ENCODE measurements around the gene ERRFI1.

ERRFI1 gene

DNA sequence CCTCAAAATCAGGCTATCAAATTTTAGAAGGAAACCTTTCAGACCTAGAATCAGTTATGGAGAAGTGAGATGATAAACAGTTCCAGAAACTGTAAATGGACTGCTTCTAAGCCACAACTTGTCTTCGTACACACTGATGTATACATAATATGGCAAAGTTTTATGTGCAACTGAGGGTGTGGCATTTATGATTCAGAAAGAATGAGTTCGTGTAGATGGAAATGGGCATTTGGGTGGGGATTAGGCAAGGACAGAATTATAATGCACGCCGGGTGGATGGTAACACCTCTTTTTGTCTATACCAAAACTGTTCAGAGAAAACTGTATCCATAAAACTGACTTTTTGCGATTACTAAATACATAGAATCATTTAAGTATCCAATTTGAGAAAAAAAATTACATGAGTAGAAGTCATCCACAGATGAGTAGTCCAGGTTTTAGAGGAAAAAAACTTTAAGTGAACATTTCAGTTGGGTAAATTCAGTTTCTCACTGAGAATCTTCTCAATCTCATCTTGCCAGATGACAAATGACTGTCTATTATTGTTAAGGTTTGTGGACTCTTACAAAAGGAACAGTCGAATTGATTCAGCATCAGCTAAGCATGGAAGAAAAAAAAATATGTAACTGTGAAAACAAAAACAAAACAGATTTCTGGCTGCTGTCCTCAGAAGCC is 22.5 kb downstream of the ERRFI1 start:
- DNase-seq (ENCODE audit: low spot score): no peak

DNA sequence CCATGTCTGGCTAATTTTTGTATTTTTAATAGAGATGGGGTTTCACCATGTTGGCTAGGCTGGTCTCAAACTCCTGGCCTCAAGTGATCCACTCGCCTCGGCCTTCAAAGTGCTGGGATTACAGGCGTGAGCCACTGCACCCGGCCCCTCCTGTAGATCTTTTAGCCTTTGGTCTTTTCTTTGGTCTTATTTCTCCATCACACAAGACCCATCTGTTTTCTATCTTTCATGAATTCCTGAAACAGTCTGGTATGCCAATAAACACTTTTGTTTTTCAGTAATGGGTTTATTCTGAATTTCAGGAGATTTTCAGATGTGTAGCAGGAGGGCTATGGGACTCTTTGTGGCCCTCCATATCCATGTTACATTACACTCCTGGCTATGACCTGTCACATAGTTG is 23.2 kb downstream of the ERRFI1 start:
- DNase-seq (ENCODE audit: low spot score): no peak

DNA sequence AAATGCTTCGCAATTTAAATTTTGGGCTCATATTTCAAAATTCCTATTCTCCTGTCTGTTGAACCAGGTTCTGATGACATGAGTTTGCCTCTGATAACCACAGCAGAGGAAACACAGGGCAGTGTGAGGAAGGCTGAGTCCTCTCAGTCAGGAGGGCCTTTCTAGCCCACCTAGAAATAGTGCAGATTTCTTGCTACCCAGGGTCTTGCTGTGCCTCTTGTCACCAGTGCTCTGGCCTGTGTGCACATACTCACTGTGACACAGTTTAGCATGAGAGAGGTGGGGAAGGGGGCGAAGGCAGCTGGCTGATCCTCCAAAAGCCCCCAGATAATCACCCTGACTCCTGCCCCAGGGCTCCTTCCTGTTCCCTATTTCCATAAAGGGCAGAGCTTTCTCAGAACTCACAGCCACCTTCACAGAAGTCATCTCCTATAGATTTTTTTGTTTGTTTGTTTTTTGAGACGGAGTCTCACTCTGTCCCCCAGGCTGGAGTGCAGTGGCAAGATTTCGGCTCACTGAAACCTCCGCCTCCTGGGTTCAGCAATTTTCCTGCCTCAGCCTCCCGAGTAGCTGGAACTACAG is 23.7 kb downstream of the ERRFI1 start:
- DNase-seq (ENCODE audit: low spot score): no peak

DNA sequence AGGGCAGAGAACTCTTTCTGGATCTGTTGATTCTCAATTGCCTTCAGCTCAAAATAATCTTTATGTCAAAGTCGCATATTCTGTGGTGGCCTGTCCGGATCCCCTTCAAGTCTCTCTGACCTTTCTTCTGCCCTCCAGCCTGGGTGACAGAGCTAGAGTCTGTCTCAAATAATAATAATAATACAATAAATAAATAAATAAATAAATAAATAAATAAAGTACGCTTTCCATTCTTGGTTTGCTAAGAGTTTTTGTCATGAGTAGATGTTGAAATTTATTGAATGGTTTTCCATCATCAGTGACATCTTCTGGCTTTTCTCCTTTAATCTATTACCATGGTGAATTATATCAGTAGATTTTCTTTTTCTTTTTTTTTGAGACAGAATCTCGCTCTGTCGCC is 30.7 kb downstream of the ERRFI1 start:
- DNase-seq (ENCODE audit: low spot score): no peak

DNA sequence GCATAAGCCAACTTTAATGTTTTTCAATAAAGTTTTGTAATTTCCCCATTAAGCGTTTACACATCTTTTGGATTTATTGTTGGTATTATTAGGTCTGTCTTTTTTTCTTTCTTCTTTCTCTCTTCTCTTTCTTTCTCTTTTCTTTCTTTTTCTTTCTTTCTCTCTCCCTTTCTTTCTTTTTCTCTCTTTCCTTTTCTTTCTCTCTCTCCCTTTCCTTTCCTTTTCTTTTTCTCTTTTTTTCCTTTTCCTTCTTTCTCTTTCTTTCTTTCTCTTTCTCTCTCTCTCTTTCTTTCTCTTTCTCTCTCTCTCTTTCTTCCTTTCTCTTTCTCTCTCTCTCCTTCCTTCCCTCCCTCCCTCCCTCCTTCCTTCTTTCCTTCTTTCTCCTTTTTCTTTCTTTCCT is 31.3 kb downstream of the ERRFI1 start:
- no peak for DNase-seq (ENCODE audit: low spot score)

DNA sequence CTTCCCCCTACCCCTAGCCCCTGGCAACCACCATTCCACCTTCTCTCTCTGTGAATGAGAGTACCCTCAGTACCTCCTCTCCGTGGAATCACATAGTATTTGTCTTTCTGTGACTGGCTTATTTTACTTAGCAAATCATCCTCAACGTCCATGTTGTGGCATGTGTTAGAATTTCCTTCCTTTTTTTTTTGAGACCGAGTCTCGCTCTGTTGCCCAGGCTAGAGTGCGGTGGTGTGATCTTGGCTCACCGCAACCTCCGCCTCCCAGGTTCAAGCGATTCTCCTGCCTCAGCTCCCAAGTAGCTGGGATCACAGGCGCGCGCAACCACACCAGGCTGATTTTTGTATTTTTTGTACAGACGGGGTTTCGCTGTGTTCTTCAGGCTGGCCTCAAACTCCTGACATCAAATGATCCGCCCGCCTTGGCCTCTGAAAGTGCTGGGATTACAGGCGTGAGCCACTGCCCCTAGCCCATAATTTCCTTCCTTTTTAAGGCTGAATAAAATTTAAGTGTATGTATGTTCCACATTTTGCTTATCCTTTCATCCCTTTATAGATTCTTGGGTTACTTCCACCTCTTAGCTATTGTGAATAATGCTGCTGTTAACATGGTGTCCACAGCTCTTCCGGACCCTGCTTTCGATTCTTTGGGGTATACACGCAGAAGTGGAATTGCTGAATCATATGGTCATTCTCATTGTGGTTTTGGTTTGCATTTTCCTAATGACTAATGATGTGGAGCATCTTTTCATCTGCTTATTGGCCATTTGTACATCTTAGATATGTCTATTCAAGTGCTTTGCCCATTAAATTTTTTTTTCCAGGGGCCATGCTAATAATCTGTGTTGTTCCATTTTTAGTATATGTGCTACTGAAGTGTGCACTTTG is 32.3 kb downstream of the ERRFI1 start:
- no peak for DNase-seq (ENCODE audit: low spot score)

DNA sequence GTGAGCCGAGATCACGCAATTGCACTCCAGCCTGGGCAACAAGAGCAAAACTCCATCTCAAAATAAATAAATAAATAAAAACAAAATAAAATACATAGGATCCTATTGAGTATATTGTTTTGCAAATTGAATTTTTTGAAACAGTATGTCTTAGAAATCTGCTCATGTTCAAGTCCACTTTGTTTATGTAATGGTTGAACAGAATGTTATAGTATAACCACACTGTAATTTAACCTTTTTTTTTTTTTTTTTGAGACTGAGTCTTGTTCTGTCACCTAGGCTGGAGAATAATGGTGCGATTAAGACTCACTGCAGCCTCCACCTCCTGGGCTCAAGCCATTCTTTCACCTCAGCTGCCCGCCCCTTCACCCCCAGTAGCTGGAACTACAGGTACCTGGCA is 33.2 kb downstream of the ERRFI1 start:
- no peak for DNase-seq (ENCODE audit: low spot score)

DNA sequence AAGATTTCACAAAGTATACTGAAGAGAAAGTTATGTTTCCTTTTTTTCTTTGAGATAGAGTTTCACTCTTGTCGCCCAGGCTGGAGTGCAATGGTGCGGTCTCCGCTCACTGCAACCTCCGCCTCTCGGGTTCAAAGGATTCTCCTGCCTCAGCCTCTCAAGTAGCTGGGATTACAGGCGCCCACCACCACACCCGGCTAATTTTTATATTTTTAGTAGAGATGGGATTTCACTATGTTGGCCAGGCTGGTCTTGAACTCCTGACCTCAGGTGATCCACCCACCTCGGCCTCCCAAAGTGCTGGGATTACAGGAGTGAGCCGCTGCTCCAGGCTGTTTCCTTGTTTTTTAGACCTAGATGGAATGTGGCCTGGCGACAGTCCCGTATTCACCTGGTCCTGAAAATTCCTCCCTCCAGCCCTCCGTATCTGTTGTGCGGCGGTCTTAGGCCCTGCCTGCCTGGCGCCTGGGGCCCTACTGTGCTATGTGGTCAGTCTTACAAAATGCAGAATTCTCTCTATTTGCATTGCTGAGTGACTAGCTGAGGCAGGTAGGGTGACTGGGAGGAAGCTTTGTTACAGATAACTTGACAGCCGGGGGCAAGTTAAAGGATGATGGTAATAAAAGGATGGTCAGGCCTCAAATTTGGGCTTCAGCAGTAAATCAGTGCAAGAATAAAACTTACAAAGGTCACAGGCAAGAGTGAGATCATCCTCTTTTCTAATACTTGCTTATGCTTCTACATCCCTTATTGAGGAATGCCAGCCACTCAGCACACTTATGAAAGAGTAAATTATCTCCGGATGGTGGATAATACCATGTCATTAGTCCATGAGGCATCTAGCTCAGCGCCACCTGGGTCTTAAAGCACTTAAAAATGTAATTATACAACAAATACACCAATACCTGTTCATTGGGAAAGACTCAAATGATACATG is 34.3 kb downstream of the ERRFI1 start:
- no peak for DNase-seq (ENCODE audit: low spot score)

DNA sequence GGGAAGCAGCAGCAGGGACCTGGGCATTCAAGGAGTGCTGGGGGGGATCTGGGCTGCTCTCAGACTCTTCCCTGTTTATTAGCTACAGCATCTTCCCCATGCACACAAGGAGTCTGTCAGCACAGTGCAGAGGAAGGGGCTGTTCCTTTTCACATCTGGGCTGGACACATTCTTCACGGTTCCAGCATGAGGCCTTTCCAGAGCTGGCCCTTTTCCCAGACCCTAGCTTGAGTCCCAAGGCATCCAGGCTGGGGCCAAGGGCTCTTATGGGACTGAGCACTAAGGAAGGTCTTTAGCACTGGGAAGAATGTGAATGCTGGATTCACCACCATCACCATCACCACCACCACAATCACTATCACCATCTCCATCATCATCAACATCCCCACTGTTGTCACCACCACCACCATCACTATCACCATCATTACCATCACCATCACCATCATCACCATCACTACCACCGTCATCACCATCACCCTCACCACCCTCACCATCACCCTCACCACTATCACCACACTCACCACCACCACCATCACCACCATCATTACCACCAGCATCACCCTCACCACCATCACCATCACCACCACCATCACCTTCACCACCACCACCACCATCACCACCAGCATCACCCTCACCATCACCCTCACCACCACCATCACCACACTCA is 36.2 kb downstream of the ERRFI1 start:
- no peak for DNase-seq (ENCODE audit: low spot score)

DNA sequence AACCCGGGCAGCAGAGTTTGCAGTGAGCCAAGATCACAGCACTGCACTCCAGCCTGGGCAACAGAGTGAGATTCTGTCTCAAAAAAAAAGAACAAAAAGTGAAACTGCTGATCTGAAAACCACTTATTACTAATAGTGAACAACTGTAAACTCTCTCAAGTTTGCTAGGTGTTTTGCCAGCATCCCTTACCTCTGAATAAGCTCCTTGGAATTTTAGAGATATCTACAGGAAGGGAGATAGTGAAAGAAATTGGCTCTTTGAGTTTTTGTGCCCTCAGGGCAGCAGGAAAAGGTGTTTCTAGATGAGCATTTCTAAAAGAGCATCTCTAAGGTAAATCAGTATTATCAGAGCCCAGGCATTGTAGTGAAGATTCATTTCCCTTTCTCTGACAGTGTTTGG is 37.5 kb downstream of the ERRFI1 start:
- DNase-seq (ENCODE audit: low spot score): no peak

DNA sequence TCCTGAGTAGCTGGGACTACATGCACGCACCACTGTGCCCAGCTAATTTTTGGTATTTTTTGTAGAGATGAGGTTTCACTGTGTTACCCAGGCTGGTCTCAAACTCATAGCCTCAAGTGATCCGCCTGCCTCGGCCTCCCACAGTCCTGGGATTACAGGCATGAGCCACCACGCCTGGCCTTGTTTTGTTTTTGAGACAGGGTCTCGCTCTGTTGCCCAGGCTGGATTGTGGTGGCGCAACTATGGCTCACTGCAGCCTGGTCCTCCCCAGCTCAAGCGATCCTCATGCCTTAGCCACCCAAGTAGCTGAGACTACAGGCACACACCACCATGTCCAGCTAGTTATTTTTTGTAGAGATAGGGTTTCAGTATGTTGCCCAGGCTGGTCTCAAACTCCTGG is 38.6 kb downstream of the ERRFI1 start:
- DNase-seq (ENCODE audit: low spot score): no peak

DNA sequence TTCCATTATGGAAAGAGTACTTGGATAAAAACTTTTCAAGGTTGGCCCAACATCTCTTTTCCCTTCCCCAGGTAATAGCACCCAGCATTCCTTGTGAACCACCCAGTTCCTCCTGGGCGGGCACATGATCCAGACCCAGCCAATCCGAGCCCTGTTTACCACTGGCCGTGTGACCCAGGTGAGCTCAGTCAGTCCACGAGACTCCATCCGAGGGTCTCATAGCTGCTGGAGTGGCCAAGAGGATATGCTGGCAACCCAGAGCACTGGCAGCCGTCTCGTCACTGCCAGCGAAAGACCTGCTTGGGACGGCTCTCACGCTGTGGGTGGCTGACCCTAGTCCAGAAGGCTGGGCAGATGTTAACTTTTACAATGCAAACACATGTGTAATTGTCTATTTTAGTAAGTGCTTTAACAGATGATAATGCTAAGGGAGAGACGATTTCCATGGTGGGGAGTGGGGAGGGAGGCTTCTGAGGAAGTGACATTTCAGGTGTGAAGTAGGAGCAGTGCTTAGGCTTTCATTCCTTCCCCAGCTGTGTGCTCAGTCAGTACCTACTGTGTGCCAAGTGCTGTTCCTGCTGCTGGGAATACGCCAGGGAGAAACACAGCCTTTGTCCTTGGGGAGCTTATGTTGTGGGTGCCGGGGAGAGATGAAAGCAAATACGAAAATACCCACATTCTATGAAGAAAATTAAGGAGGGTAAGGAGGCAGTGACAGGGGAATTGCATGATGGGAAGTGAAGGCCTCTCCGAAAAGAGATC is 40.1 kb downstream of the ERRFI1 start:
- DNase-seq (ENCODE audit: low spot score): no peak

DNA sequence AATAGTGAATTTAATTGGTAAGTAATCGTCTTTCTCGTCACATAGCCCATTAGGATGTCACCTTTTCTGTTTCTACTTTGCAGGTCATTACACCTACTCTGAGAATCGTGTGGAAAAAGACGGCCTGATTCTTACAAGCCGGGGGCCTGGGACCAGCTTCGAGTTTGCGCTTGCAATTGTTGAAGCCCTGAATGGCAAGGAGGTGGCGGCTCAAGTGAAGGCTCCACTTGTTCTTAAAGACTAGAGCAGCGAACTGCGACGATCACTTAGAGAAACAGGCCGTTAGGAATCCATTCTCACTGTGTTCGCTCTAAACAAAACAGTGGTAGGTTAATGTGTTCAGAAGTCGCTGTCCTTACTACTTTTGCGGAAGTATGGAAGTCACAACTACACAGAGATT is 41.3 kb downstream of the ERRFI1 start:
- DNase-seq (ENCODE audit: low spot score): no peak

DNA sequence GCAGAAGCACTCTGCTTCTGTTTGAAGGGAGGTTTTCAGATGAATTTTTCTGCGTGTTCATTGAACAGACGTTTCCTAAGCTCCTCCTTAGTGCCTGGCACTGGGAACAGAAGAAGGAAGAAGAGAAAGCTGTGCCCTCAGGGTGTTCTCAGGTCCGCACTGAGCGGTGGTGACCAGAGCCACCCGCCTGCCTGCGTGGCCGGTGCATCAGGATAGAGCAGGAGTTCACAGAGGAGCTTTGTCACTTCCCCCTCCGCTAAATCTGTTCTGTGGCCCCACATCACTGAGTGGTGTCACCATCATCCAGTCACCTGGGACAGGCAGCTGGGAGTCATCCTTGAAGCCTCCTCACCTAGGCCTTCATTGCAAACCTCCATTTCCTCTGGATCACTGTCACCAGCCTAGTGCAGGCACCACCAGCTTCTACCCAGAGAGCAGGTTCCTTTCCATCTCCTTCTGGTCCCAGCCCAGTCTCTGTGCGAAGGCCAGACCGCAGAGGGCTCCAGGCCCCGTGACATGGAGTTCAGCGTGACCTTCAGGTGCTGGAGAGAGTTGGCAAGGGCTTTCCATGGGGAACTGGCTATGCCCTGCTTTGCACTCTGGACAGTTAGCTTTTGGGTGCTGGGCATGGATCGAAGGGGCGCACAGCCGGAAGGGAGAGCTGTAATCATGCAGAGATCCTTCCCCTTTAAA is 42.9 kb downstream of the ERRFI1 start:
- no peak for DNase-seq (ENCODE audit: low spot score)

DNA sequence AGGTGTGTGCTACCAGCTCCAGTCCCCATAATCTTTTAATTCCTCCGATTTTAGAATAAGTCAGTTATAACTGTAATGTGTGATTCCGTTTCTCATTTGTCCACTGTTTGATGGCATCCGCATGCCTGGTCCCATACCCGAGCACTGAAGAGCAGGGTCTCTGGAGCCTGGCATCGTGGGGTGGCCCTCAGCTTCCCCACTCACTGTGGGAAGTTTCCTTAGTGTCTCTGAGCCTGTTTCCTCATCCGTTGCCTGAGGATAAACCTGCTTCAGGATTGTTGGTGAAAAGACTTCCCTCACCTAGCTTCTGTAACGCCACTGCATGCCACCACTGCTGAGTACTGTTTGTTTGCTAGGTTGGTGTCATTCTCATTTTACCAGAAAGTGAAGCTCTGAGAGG is 45.1 kb downstream of the ERRFI1 start:
- no peak for DNase-seq (ENCODE audit: low spot score)

DNA sequence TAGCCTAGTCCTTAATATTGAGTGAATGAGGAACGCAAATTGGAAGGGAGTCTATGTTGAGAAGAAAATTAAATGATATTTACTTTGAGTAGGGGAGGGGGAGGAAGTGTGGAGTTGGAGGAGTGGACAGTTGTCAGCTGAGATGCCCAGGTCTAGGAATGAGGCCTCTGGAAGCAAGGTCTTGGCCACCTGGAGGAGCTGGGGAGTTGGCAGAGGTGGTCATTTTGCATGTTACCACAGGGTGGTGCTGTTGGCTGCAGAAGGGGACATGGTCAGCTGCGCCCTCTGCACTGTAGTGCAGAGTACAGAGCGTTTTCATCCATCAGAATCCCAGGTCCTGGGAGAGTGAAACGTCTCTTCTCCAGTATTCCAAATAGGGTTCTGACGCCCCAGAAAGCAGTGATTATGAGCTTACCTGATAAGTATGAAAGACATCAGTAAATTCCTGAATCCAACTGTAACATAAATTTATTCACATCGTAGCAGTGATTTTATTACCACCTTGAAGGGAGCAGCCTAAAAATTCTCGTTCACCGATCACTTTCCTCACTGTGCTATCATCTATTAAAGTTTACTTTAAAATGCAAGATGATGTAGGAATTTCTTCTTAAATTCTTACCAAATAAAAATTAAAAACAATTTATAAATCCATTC is 50.8 kb downstream of the ERRFI1 start:
- DNase-seq (ENCODE audit: low spot score): peak; percentile 66

DNA sequence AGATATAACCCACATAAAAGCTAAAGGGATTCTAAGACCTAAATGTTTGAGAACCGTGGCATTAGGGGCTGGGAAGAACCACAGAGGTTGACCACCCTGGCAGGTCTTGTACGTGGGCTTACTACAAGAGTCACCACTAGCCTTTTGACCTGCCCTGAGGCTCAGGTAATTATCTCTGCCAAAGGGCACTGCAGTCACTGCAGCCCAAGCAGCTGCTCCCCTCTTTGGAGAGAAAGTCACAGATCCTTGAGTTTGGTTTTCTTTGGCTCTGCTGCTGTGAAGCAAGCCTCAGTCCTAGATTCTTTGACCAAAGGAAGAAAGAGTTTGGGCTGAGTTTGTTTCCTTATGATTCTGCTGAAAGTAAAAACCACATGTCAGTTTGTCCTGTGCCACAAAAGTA is 53.0 kb downstream of the ERRFI1 start:
- no peak for DNase-seq (ENCODE audit: low spot score)

DNA sequence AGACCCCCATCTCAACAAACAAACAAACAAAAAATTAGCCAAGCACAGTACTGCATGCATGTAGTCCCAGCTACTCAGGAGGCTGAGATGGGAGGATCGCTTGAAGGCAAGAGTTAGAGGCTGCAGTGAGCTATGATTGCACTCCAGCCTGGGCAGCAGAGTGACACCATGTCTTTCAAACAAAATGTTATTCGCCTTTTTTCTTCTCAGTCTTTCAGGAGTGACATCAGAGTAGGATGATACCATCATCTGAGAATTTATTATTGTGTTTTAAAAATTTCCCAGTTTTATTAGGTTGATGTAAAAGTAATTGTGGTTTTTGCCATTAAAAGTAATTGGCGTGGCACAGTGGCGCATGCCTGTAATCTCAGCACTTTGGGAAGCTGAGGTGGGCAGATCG is 53.8 kb downstream of the ERRFI1 start:
- no peak for DNase-seq (ENCODE audit: low spot score)

DNA sequence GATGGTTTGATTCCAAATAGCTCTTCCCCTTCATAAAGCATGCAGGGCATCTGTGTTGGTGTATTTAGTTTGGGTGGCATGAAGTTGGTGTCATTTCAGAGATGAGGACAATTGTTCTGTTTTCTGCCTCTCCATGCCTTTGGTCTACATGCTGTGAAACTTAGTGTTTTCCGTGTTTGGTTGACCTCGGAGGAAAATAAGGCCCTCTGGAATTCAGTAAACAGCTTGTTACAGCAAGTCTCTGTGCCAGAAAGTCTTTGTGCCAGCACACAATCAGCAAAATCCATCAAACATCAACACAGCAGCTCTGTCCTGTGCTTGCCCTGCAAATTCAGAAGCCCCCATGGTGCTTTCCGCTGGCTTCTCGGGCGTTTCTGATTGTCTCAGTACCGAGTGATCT is 55.1 kb downstream of the ERRFI1 start:
- no peak for DNase-seq (ENCODE audit: low spot score)

DNA sequence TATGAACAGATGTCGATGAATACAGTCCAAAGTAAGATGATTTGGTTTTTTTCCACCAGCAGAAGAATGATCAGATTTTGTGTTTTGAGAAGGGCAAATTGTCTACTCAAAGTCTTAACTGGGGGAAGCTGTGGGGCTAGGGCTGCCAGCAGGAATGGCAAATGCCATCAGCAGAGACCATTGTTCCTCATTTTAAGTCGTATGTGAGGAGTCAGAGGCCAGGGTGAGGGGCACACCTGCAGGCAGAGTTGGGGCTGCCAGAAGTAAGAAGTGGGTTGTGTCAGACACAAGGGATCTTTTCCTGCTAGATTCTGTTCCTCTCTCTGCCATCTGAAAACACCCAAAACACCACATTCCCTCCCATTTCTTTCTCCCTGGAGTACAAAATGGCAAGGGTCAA is 55.9 kb downstream of the ERRFI1 start:
- DNase-seq (ENCODE audit: low spot score): no peak
